CD4-positive, alpha-beta memory T cell (primary cell): ENCODE data around the gene KCNJ15. TPM values are rescaled to one million over a fixed set of nuclear protein-coding genes. Genes with fewer than 3 reads are reported as not detected.

Experiments used
- CTCF ChIA-PET: fragments of 350-600 bp; sonication (Branson Sonifier 250); formaldehyde crosslinking; loops from one replicate; lab custom pipeline; 2021; ENCODE audit warnings: inconsistent platforms; ENCODE audit not compliant: partially characterized antibody; lab: Charles Lee
- POLR2A ChIA-PET: fragments of 350-600 bp; sonication (Branson Sonifier 250); formaldehyde crosslinking; loops from one replicate; lab custom pipeline; 2021; ENCODE audit not compliant: partially characterized antibody; lab: Charles Lee
- DNase-seq, 5 donors: peaks; one replicate each; pipeline versions ENCODE4 v3.0.0 to v3.0.0-alpha.2; 2020 to 2022; ENCODE audit warnings: mixed read lengths in 1 of 5
- H3K27ac ChIP-seq: one replicate; pipeline ENCODE4 v1.7.0; 2013; ENCODE audit warnings: low read depth, low read length
- H3K27me3 ChIP-seq: 2 replicates; pipeline ENCODE4 v1.7.0; 2013; ENCODE audit warnings: mild to moderate bottlenecking, low read length, moderate library complexity; ENCODE audit not compliant: insufficient read depth
- H3K36me3 ChIP-seq: 2 replicates; pipeline ENCODE4 v1.7.0; 2013; ENCODE audit warnings: mild to moderate bottlenecking, low read length, moderate library complexity; ENCODE audit not compliant: insufficient read depth
- H3K4me1 ChIP-seq: 2 replicates; pipeline ENCODE4 v1.7.0; 2013; ENCODE audit warnings: mild to moderate bottlenecking, low read length, moderate library complexity; ENCODE audit not compliant: insufficient read depth
- H3K4me3 ChIP-seq, 2 donors: one replicate each; pipeline ENCODE4 v1.7.0; 2013; ENCODE audit warnings: low read length in 2 of 2, mild to moderate bottlenecking in 1 of 2
- H3K9me3 ChIP-seq, 2 donors: one replicate each; pipeline ENCODE4 v1.7.0; 2013; ENCODE audit warnings: low read length in 2 of 2, control low read depth in 1 of 2; ENCODE audit not compliant: control insufficient read depth in 1 of 2
- H3K27ac Mint-ChIP-seq, 7 donors: one replicate each; pipeline ENCODE4 v1.8.0; 2020 to 2021; ENCODE audit warnings: mixed read lengths in 7 of 7, mild to moderate bottlenecking in 6 of 7, inconsistent platforms in 3 of 7, moderate library complexity in 3 of 7
- H3K27me3 Mint-ChIP-seq, 2 donors: one replicate each; pipeline ENCODE4 v1.8.0; 2020 to 2021; ENCODE audit warnings: mixed read lengths in 2 of 2
- H3K36me3 Mint-ChIP-seq, 2 donors: one replicate each; pipeline ENCODE4 v1.8.0; 2020 to 2021; ENCODE audit warnings: mixed read lengths in 2 of 2, inconsistent platforms in 1 of 2, mild to moderate bottlenecking in 1 of 2
- H3K4me1 Mint-ChIP-seq, 4 donors: one replicate each; pipeline ENCODE4 v1.8.0; 2020 to 2021; ENCODE audit warnings: mixed read lengths in 4 of 4, mild to moderate bottlenecking in 1 of 4
- H3K4me3 Mint-ChIP-seq, 8 donors: one replicate each; pipeline ENCODE4 v1.8.0; 2020 to 2021; ENCODE audit warnings: mixed read lengths in 8 of 8, mild to moderate bottlenecking in 7 of 8, moderate library complexity in 6 of 8, inconsistent platforms in 3 of 8
- H3K9me3 Mint-ChIP-seq, 8 donors: one replicate each; pipeline ENCODE4 v1.8.0; 2020 to 2021; ENCODE audit warnings: mixed read lengths in 8 of 8, mild to moderate bottlenecking in 5 of 8, inconsistent platforms in 3 of 8, moderate library complexity in 1 of 8
- intact Hi-C: fragments of 100-400 bp; cut with micrococcal nuclease; formaldehyde crosslinking; loops from one replicate; pipeline ENCODE4 v1.15.1; 2023
- polyA plus RNA-seq, 2 donors: library from polyadenylated mRNA; unstranded; fragments of 300-500 nt; fragmentation: Illumina TruSeq; gene quantifications; one replicate each; pipeline ENCODE4 v1.2.3, GENCODE V29; 2021
- total RNA-seq, 2 experiments: library from RNA; stranded (reverse); gene quantifications; one replicate each; pipeline ENCODE4 v1.2.3, GENCODE V29; 2021

Gene KCNJ15
- total and polyA plus RNA-seq, 4 experiments from 2014 or later, result 0.17 to 1.1 (median 0.51) TPM

- peaks cover 1 to 2% of the 10 kb centered on the region in 2 donors for H3K27me3 Mint-ChIP-seq
- DNase-seq, result no peak
- H3K36me3 Mint-ChIP-seq, result no peaks in the 10 kb centered on the region
- Histone ChIP-seq H3K4me3 (no peak overlapping the region), H3K4me1 (no peaks in the 10 kb centered on the region), H3K36me3 (no peaks in the 10 kb centered on the region), H3K27me3 (no peaks in the 10 kb centered on the region), H3K27ac (no peak overlapping the region), H3K9me3 (no peaks in the 10 kb centered on the region)
- intact Hi-C loops, result no loop called here
- ChIA-PET POLR2A (no interaction called here), CTCF (no interaction called here)
- H3K4me1 Mint-ChIP-seq, result no peaks in the 10 kb centered on the region
- H3K9me3 Mint-ChIP-seq, result peaks cover 0 to 5% (median 0%) of the 10 kb centered on the region in 8 donors
- no peak overlapping the region for H3K4me3 Mint-ChIP-seq
- H3K27ac Mint-ChIP-seq, result no peak overlapping the region
Measured at GRCh38 chr21:38250991-38251418, 5.8 kb upstream of the KCNJ15 start.

GRCh38 chr21:38254970-38255369, 1.8 kb upstream of the KCNJ15 start:
- intact Hi-C loops, result no loop called here
- Histone ChIP-seq H3K36me3 (no peaks in the 10 kb centered on the region), H3K4me1 (no peaks in the 10 kb centered on the region), H3K27me3 (no peaks in the 10 kb centered on the region), H3K27ac (no peak overlapping the region), H3K4me3 (no peak overlapping the region), H3K9me3 (no peaks in the 10 kb centered on the region)
- H3K4me1 Mint-ChIP-seq, result peaks cover 0 to 1% (median 0%) of the 10 kb centered on the region in 4 donors
- no peak for DNase-seq
- H3K36me3 Mint-ChIP-seq, result no peaks in the 10 kb centered on the region
- POLR2A ChIA-PET, result interaction anchor here (1.6 kb wide), 1 partner anchor 11 kb away, joined by 4 read pairs; no protein-coding TSS in a partner anchor
- H3K4me3 Mint-ChIP-seq, result no peak overlapping the region
- peaks cover under 1 to 3% of the 10 kb centered on the region in 2 donors for H3K27me3 Mint-ChIP-seq
- CTCF ChIA-PET, result interaction anchor here (0.6 kb wide), 1 partner anchor 38 kb away, joined by 3 read pairs; no protein-coding TSS in a partner anchor
- H3K9me3 Mint-ChIP-seq, result no peaks in the 10 kb centered on the region
- no peak overlapping the region for H3K27ac Mint-ChIP-seq

- Mint-ChIP-seq H3K4me3 (no peak overlapping the region), H3K9me3 (no peaks in the 10 kb centered on the region), H3K27me3 (peaks cover 2 to 3% of the 10 kb centered on the region in 2 donors), H3K36me3 (no peaks in the 10 kb centered on the region), H3K27ac (no peak overlapping the region), H3K4me1 (peaks cover 0 to 1% (median 0%) of the 10 kb centered on the region in 4 donors)
- Histone ChIP-seq H3K36me3 (no peaks in the 10 kb centered on the region), H3K27me3 (no peaks in the 10 kb centered on the region), H3K4me1 (no peaks in the 10 kb centered on the region), H3K27ac (no peak overlapping the region), H3K9me3 (no peaks in the 10 kb centered on the region), H3K4me3 (no peak overlapping the region)
- CTCF ChIA-PET, result no interaction called here
- DNase-seq, result no peak
- intact Hi-C loops, result no loop called here
- POLR2A ChIA-PET, result no interaction called here
Measured at GRCh38 chr21:38255571-38256117, 1.1 kb upstream of the KCNJ15 start.

GRCh38 chr21:38257667-38258066, 876 bp downstream of the KCNJ15 start:
- Histone ChIP-seq H3K27me3 (no peaks in the 10 kb centered on the region), H3K4me3 (no peak overlapping the region), H3K4me1 (no peaks in the 10 kb centered on the region), H3K9me3 (no peaks in the 10 kb centered on the region), H3K27ac (no peak overlapping the region), H3K36me3 (no peaks in the 10 kb centered on the region)
- H3K9me3 Mint-ChIP-seq, result no peaks in the 10 kb centered on the region
- ChIA-PET CTCF (no interaction called here), POLR2A (no interaction called here)
- H3K27me3 Mint-ChIP-seq, result peaks cover 2 to 3% of the 10 kb centered on the region in 2 donors
- intact Hi-C loops, result no loop called here
- H3K27ac Mint-ChIP-seq, result no peak overlapping the region
- no peak overlapping the region for H3K4me3 Mint-ChIP-seq
- H3K4me1 Mint-ChIP-seq, result peaks cover 0 to 1% (median 0%) of the 10 kb centered on the region in 4 donors
- DNase-seq, result no peak
- H3K36me3 Mint-ChIP-seq, result no peaks in the 10 kb centered on the region

GRCh38 chr21:38258521-38259485, 2.0 kb downstream of the KCNJ15 start:
- Mint-ChIP-seq H3K27ac (no peak overlapping the region), H3K4me3 (no peak overlapping the region), H3K9me3 (no peaks in the 10 kb centered on the region), H3K36me3 (no peaks in the 10 kb centered on the region), H3K4me1 (peaks cover 0 to 1% (median 0%) of the 10 kb centered on the region in 4 donors), H3K27me3 (peaks cover 2 to 3% of the 10 kb centered on the region in 2 donors)
- Histone ChIP-seq H3K9me3 (no peaks in the 10 kb centered on the region), H3K27me3 (no peaks in the 10 kb centered on the region), H3K4me1 (no peaks in the 10 kb centered on the region), H3K4me3 (no peak overlapping the region), H3K27ac (no peak overlapping the region), H3K36me3 (no peaks in the 10 kb centered on the region)
- ChIA-PET CTCF (no interaction called here), POLR2A (no interaction called here)
- intact Hi-C loops, result no loop called here
- no peak for DNase-seq

- intact Hi-C loops, result no loop called here
- POLR2A ChIA-PET, result no interaction called here
- Mint-ChIP-seq H3K4me1 (peaks cover 0 to 1% (median 0%) of the 10 kb centered on the region in 4 donors), H3K27ac (no peak overlapping the region), H3K27me3 (peaks cover 2 to 3% of the 10 kb centered on the region in 2 donors), H3K36me3 (no peaks in the 10 kb centered on the region), H3K4me3 (no peak overlapping the region), H3K9me3 (no peaks in the 10 kb centered on the region)
- no peak overlapping the region for H3K27ac ChIP-seq
- H3K27me3 ChIP-seq, result no peaks in the 10 kb centered on the region
- no peaks in the 10 kb centered on the region for H3K9me3 ChIP-seq
- H3K4me1 ChIP-seq, result no peaks in the 10 kb centered on the region
- CTCF ChIA-PET, result no interaction called here
- H3K4me3 ChIP-seq, result no peak overlapping the region
- no peak for DNase-seq
- H3K36me3 ChIP-seq, result no peaks in the 10 kb centered on the region
Measured at GRCh38 chr21:38259665-38260064, 2.9 kb downstream of the KCNJ15 start.

- Histone ChIP-seq H3K27me3 (no peaks in the 10 kb centered on the region), H3K4me1 (no peaks in the 10 kb centered on the region), H3K27ac (no peak overlapping the region), H3K9me3 (no peaks in the 10 kb centered on the region), H3K36me3 (no peaks in the 10 kb centered on the region), H3K4me3 (no peak overlapping the region)
- ChIA-PET POLR2A (no interaction called here), CTCF (no interaction called here)
- DNase-seq, result no peak
- H3K4me1 Mint-ChIP-seq, result peaks cover 0 to 1% (median 0%) of the 10 kb centered on the region in 4 donors
- no peak overlapping the region for H3K4me3 Mint-ChIP-seq
- H3K9me3 Mint-ChIP-seq, result no peaks in the 10 kb centered on the region
- intact Hi-C loops, result no loop called here
- peaks cover 1 to 2% of the 10 kb centered on the region in 2 donors for H3K27me3 Mint-ChIP-seq
- no peaks in the 10 kb centered on the region for H3K36me3 Mint-ChIP-seq
- H3K27ac Mint-ChIP-seq, result no peak overlapping the region
Measured at GRCh38 chr21:38260426-38260825, 3.6 kb downstream of the KCNJ15 start.
